Caco-2 (cell line): ENCODE data around the gene OPRPN. TPM values are rescaled to one million over a fixed set of nuclear protein-coding genes. Genes with fewer than 3 reads are reported as not detected.
A peak's percentile ranks its signal among the peaks of the same experiment; 100 is the strongest.

Source experiments
- BruUV-seq: library from RNA; stranded (reverse); fragments of 400-500 nt; replicated peaks from 2 replicates; lab custom pipeline; 2021; lab: Mats Ljungman, UMichigan
- CTCF ChIA-PET: fragments of 300-600 bp; sonication (Branson Sonifier 250); formaldehyde crosslinking; loops from one replicate; lab custom pipeline; 2022; ENCODE audit warnings: antibody characterized with exemption; lab: Charles Lee
- POLR2A ChIA-PET: fragments of 300-600 bp; sonication (Branson Sonifier 250); formaldehyde crosslinking; loops from one replicate; lab custom pipeline; 2022; ENCODE audit warnings: antibody characterized with exemption; lab: Charles Lee
- DNase-seq, 2 experiments: peaks; one replicate each; pipeline versions ENCODE4 v3.0.0 to v3.0.0-alpha.2; 2020 to 2022
- H3K27me3 ChIP-seq: replicated peaks from 2 replicates; pipeline ENCODE4 v1.6.0; 2011; ENCODE audit warnings: low read length; ENCODE audit not compliant: control insufficient read depth, insufficient read depth
- H3K36me3 ChIP-seq: 2 replicates; pipeline ENCODE4 v1.5.1; 2011; ENCODE audit warnings: low read length; ENCODE audit not compliant: control insufficient read depth, insufficient read depth
- H3K4me1 ChIP-seq: fragments of 250-450 bp; sonication (Bioruptor Pico); 2 replicates; pipeline ENCODE4 v1.5.1; 2020; ENCODE audit warnings: mild to moderate bottlenecking
- H3K4me3 ChIP-seq: 2 replicates; pipeline ENCODE4 v1.5.1; 2011; ENCODE audit warnings: low read depth, mild to moderate bottlenecking, control low read depth, low read length
- H3K9me3 ChIP-seq: fragments of 250-450 bp; sonication (Bioruptor Pico); 2 replicates; pipeline ENCODE4 v1.5.1; 2020; ENCODE audit warnings: mild to moderate bottlenecking, moderate library complexity
- H3K27ac Mint-ChIP-seq: one replicate; pipeline ENCODE4 v1.8.0; 2022; ENCODE audit warnings: mixed read lengths; ENCODE audit not compliant: unreplicated experiment
- H3K27me3 Mint-ChIP-seq: one replicate; pipeline ENCODE4 v1.8.0; 2022; ENCODE audit warnings: mixed read lengths; ENCODE audit not compliant: insufficient read depth, unreplicated experiment
- H3K36me3 Mint-ChIP-seq: one replicate; pipeline ENCODE4 v1.8.0; 2022; ENCODE audit warnings: mild to moderate bottlenecking, mixed read lengths; ENCODE audit not compliant: insufficient read depth, unreplicated experiment
- H3K4me1 Mint-ChIP-seq: one replicate; pipeline ENCODE4 v1.8.0; 2022; ENCODE audit warnings: low read depth, mixed read lengths; ENCODE audit not compliant: unreplicated experiment
- H3K4me3 Mint-ChIP-seq: one replicate; pipeline ENCODE4 v1.8.0; 2022; ENCODE audit warnings: mild to moderate bottlenecking, moderate library complexity, mixed read lengths; ENCODE audit not compliant: unreplicated experiment
- H3K9me3 Mint-ChIP-seq: one replicate; pipeline ENCODE4 v1.8.0; 2022; ENCODE audit warnings: mixed read lengths; ENCODE audit not compliant: unreplicated experiment
- intact Hi-C: fragments of 100-400 bp; cut with micrococcal nuclease; formaldehyde crosslinking; loops from one replicate; pipeline ENCODE4 v1.10.0; 2022; ENCODE audit not compliant: unreplicated experiment
- total RNA-seq: library from RNA; stranded (reverse); gene quantifications from 2 replicates; pipeline ENCODE4 v1.2.3, GENCODE V29; 2022
- TF ChIP-seq, protein P1 (sequence below), 2 experiments: fragments of 200-600 bp in 1 of 2; IDR thresholded peaks; 1 replicate in 1 of 2; 2 replicates in 1 of 2; pipeline versions ENCODE4 v1.5.1 to v1.8.0; 2011 to 2022; ENCODE audit warnings: antibody characterized with exemption in 1 of 2, control low read depth in 1 of 2, inconsistent platforms in 1 of 2, low read depth in 1 of 2, low read length in 1 of 2, mild to moderate bottlenecking in 1 of 2, moderate library complexity in 1 of 2; ENCODE audit not compliant: insufficient read depth in 1 of 2, severe bottlenecking in 1 of 2, unreplicated experiment in 1 of 2

The OPRPN gene
- total RNA-seq, 1 experiment from 2014 or later: not detected

DNA sequence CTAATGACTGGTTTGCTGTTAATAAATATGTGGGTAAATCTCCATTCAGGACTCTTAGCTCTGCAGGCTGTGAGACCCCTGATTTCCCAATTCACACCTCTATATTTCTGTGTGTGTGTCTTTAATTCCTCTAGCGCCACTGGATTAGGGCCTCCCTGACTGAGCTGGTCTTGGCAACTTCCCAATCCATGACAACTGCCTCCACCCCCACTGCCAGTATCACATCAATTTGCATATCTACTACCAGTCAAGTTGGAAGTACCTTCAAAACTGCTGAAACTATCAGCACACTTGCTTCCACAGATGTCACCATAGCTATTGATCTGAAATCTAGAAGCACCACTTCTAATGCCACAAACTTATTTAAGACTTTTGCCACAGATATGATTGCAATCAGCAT is 27.6 kb downstream of the OPRPN start:
- BruUV-seq: no TSS peak
- CTCF ChIA-PET: no interaction called here
- H3K36me3 Mint-ChIP-seq: no peaks in the 10 kb centered on the region
- no peak for DNase-seq
- TF ChIP-seq, protein P1, sequence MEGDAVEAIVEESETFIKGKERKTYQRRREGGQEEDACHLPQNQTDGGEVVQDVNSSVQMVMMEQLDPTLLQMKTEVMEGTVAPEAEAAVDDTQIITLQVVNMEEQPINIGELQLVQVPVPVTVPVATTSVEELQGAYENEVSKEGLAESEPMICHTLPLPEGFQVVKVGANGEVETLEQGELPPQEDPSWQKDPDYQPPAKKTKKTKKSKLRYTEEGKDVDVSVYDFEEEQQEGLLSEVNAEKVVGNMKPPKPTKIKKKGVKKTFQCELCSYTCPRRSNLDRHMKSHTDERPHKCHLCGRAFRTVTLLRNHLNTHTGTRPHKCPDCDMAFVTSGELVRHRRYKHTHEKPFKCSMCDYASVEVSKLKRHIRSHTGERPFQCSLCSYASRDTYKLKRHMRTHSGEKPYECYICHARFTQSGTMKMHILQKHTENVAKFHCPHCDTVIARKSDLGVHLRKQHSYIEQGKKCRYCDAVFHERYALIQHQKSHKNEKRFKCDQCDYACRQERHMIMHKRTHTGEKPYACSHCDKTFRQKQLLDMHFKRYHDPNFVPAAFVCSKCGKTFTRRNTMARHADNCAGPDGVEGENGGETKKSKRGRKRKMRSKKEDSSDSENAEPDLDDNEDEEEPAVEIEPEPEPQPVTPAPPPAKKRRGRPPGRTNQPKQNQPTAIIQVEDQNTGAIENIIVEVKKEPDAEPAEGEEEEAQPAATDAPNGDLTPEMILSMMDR (IDR thresholded peaks at IDR 0.05; ENCODE audit: insufficient read depth in 1 of 2, low read depth in 1 of 2, low read length in 1 of 2, severe bottlenecking in 1 of 2, unreplicated experiment in 1 of 2): no peak
- H3K27ac Mint-ChIP-seq: no peak overlapping the region
- intact Hi-C loops: no loop called here
- no peak overlapping the region for H3K4me3 Mint-ChIP-seq
- Histone ChIP-seq H3K36me3 (no peaks in the 10 kb centered on the region), H3K4me3 (no peak overlapping the region), H3K27me3 (no peaks in the 10 kb centered on the region), H3K9me3 (no peaks in the 10 kb centered on the region), H3K4me1 (no peaks in the 10 kb centered on the region)
- POLR2A ChIA-PET: no interaction called here
- peaks cover 5% of the 10 kb centered on the region for H3K27me3 Mint-ChIP-seq
- H3K4me1 Mint-ChIP-seq: no peaks in the 10 kb centered on the region
- H3K9me3 Mint-ChIP-seq: peaks cover 20% of the 10 kb centered on the region

DNA sequence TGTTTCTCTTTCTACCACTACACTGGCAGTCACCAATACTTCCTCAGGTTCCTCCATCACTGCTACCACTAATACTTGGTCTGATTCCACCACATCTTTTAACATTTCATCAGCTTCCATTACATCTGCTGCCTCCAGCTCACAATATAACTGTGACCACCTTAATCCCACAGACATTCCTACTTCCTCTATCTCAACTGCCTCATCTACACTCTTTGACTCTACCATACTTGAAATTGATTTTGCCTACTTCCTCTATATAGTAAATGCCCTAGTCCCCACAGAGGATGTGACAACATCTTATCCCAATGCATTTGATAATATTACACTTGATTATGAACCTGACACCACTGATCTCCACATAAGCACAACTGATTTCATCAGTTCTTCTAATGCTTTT is 29.0 kb downstream of the OPRPN start:
- Mint-ChIP-seq H3K27ac (no peak overlapping the region), H3K4me1 (no peaks in the 10 kb centered on the region), H3K36me3 (no peaks in the 10 kb centered on the region), H3K4me3 (no peak overlapping the region), H3K27me3 (peaks cover 5% of the 10 kb centered on the region), H3K9me3 (peaks cover 20% of the 10 kb centered on the region)
- Histone ChIP-seq H3K27me3 (no peaks in the 10 kb centered on the region), H3K9me3 (no peaks in the 10 kb centered on the region), H3K4me1 (no peaks in the 10 kb centered on the region), H3K36me3 (no peaks in the 10 kb centered on the region), H3K4me3 (no peak overlapping the region)
- no peak for DNase-seq
- TF ChIP-seq, protein P1 (IDR thresholded peaks at IDR 0.05; ENCODE audit: insufficient read depth in 1 of 2, low read depth in 1 of 2, low read length in 1 of 2, severe bottlenecking in 1 of 2, unreplicated experiment in 1 of 2): no peak
- ChIA-PET CTCF (no interaction called here), POLR2A (no interaction called here)
- intact Hi-C loops: no loop called here
- BruUV-seq: no TSS peak

DNA sequence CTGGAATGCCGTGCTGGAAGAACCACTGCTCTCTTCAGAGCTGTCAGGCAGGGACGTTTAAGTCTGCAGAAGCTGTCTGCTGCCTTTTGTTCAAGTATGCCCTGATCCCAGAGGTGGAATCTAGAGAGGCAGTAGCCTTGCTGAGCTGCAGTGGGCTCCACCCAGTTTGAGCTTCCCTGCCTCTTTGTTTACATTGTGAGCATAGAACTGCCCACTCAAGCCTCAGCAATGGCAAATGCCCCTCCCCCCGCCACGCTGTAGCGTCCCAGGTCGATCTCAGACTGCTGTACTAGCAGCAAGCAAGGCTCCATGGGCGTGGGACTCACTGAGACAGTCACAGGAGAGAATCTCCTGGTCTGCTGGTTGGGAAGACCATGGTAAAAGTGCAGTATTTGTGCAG is 39.5 kb downstream of the OPRPN start:
- Mint-ChIP-seq H3K9me3 (no peaks in the 10 kb centered on the region), H3K36me3 (no peaks in the 10 kb centered on the region), H3K27me3 (peaks cover 6% of the 10 kb centered on the region), H3K4me3 (no peak overlapping the region), H3K4me1 (no peaks in the 10 kb centered on the region), H3K27ac (no peak overlapping the region)
- no peaks in the 10 kb centered on the region for H3K27me3 ChIP-seq
- TF ChIP-seq, protein P1 (IDR thresholded peaks at IDR 0.05; ENCODE audit: insufficient read depth in 1 of 2, low read depth in 1 of 2, low read length in 1 of 2, severe bottlenecking in 1 of 2, unreplicated experiment in 1 of 2): no peak
- H3K9me3 ChIP-seq: no peaks in the 10 kb centered on the region
- intact Hi-C loops: no loop called here
- H3K4me3 ChIP-seq: no peak overlapping the region
- BruUV-seq: no TSS peak
- no peaks in the 10 kb centered on the region for H3K4me1 ChIP-seq
- DNase-seq: peak; percentile 3 to 38
- H3K36me3 ChIP-seq: no peaks in the 10 kb centered on the region
- ChIA-PET POLR2A (no interaction called here), CTCF (no interaction called here)
